Astrocyte (in vitro differentiated cells and primary cell): ENCODE measurements around the gene PSMG4. TPM values are rescaled to one million over a fixed set of nuclear protein-coding genes. Genes with fewer than 3 reads are reported as not detected.
A peak's percentile ranks its signal among the peaks of the same experiment; 100 is the strongest.

Experiments
- DNase-seq: peaks from one replicate; pipeline ENCODE4 v3.0.0-alpha.2; 2010; ENCODE audit warnings: low read depth
- FAIRE-seq: peaks from 2 replicates; lab custom pipeline; 2011; peaks lifted over from hg19 to GRCh38; lab: Jason Lieb, UNC
- H2AFZ ChIP-seq: 2 replicates; pipeline ENCODE4 v1.6.0; 2012; ENCODE audit warnings: low read depth, low read length, inconsistent platforms
- H3K27ac ChIP-seq: 2 replicates; pipeline ENCODE4 v1.5.1; 2011; ENCODE audit warnings: low read depth, low read length, inconsistent platforms
- H3K27me3 ChIP-seq: 2 replicates; pipeline ENCODE4 v1.6.0; 2011; ENCODE audit warnings: low read length, inconsistent platforms; ENCODE audit not compliant: insufficient read depth
- H3K36me3 ChIP-seq: 2 replicates; pipeline ENCODE4 v1.5.1; 2011; ENCODE audit warnings: low read length, inconsistent platforms; ENCODE audit not compliant: insufficient read depth
- H3K4me1 ChIP-seq: 2 replicates; pipeline ENCODE4 v1.5.1; 2011; ENCODE audit warnings: low read length, inconsistent platforms; ENCODE audit not compliant: insufficient read depth
- H3K4me2 ChIP-seq: 2 replicates; pipeline ENCODE4 v1.6.0; 2012; ENCODE audit warnings: low read length, inconsistent platforms
- H3K4me3 ChIP-seq: 2 replicates; pipeline ENCODE4 v1.5.1; 2011; ENCODE audit warnings: low read depth, mild to moderate bottlenecking, low read length, inconsistent platforms; ENCODE audit not compliant: insufficient read depth
- H3K79me2 ChIP-seq: 2 replicates; pipeline ENCODE4 v1.6.0; 2012; ENCODE audit warnings: mild to moderate bottlenecking, low read length, inconsistent platforms; ENCODE audit not compliant: insufficient read depth
- H3K9ac ChIP-seq: 2 replicates; pipeline ENCODE4 v1.6.0; 2012; ENCODE audit warnings: mild to moderate bottlenecking, low read length, inconsistent platforms
- H3K9me3 ChIP-seq: 2 replicates; pipeline ENCODE4 v1.5.1; 2012; ENCODE audit warnings: low read depth, mild to moderate bottlenecking, low read length, inconsistent platforms; ENCODE audit not compliant: insufficient read depth
- H4K20me1 ChIP-seq: 2 replicates; pipeline ENCODE4 v1.6.0; 2012; ENCODE audit warnings: low read length, inconsistent platforms; ENCODE audit not compliant: insufficient read depth
- H3K27ac Mint-ChIP-seq: one replicate; pipeline ENCODE4 v1.8.0; 2021; ENCODE audit warnings: mild to moderate bottlenecking, mixed read lengths; ENCODE audit not compliant: unreplicated experiment
- H3K27me3 Mint-ChIP-seq: one replicate; pipeline ENCODE4 v1.8.0; 2021; ENCODE audit warnings: low read depth, mixed read lengths; ENCODE audit not compliant: unreplicated experiment
- H3K36me3 Mint-ChIP-seq: one replicate; pipeline ENCODE4 v1.8.0; 2021; ENCODE audit warnings: low read depth, mixed read lengths; ENCODE audit not compliant: unreplicated experiment
- H3K4me1 Mint-ChIP-seq: one replicate; pipeline ENCODE4 v1.8.0; 2021; ENCODE audit warnings: low read depth, mixed read lengths; ENCODE audit not compliant: unreplicated experiment
- H3K4me3 Mint-ChIP-seq: one replicate; pipeline ENCODE4 v1.8.0; 2021; ENCODE audit warnings: mild to moderate bottlenecking, moderate library complexity, mixed read lengths; ENCODE audit not compliant: unreplicated experiment
- H3K9me3 Mint-ChIP-seq: one replicate; pipeline ENCODE4 v1.8.0; 2021; ENCODE audit warnings: mild to moderate bottlenecking, mixed read lengths; ENCODE audit not compliant: unreplicated experiment
- CTCF ChIP-seq: IDR thresholded peaks from 2 replicates; pipeline ENCODE4 v1.5.1; 2011; ENCODE audit warnings: low read depth, mild to moderate bottlenecking, inconsistent platforms, low read length, moderate library complexity; ENCODE audit not compliant: insufficient read depth
- EZH2 ChIP-seq: IDR thresholded peaks from 2 replicates; pipeline ENCODE4 v1.6.1; 2012; ENCODE audit warnings: mild to moderate bottlenecking, low read length, inconsistent platforms; ENCODE audit not compliant: insufficient read depth
- total RNA-seq: library from RNA; stranded (reverse); gene quantifications from 2 replicates; pipeline ENCODE4 v1.2.1, GENCODE V29; 2021

Gene PSMG4
- total RNA-seq, 1 donor from 2014 or later, result 23.4 TPM

GRCh38 chr6:3228046-3228671, 30.6 kb upstream of the PSMG4 start:
- TF ChIP-seq CTCF (no peak), EZH2 (peak; percentile 23)
- Mint-ChIP-seq H3K4me3 (peak overlapping the region; percentile 90), H3K36me3 (peaks cover 13% of the 10 kb centered on the region), H3K27ac (no peak overlapping the region), H3K9me3 (peaks cover 3% of the 10 kb centered on the region), H3K4me1 (peaks cover 27% of the 10 kb centered on the region), H3K27me3 (peaks cover 6% of the 10 kb centered on the region)
- Histone ChIP-seq H3K79me2 (peaks cover 10% of the 10 kb centered on the region), H3K9me3 (no peaks in the 10 kb centered on the region), H3K27me3 (peaks cover 64% of the 10 kb centered on the region), H3K36me3 (no peaks in the 10 kb centered on the region), H3K27ac (no peak overlapping the region), H3K9ac (peak overlapping the region; percentile 19), H4K20me1 (peaks cover 11% of the 10 kb centered on the region), H3K4me2 (peak overlapping the region; percentile 84), H3K4me3 (peak overlapping the region; percentile 33), H3K4me1 (peaks cover 35% of the 10 kb centered on the region), H2AFZ (peak overlapping the region; percentile 50)
- FAIRE-seq (no peak), DNase-seq (no peak)

- Mint-ChIP-seq H3K27ac (peak overlapping the region; percentile 94), H3K27me3 (peaks cover 8% of the 10 kb centered on the region), H3K9me3 (peaks cover 3% of the 10 kb centered on the region), H3K36me3 (peaks cover 10% of the 10 kb centered on the region), H3K4me1 (peaks cover 27% of the 10 kb centered on the region), H3K4me3 (peak overlapping the region; percentile 86)
- TF ChIP-seq CTCF (no peak), EZH2 (no peak)
- Histone ChIP-seq H3K9me3 (no peaks in the 10 kb centered on the region), H2AFZ (peak overlapping the region; percentile 51), H3K36me3 (no peaks in the 10 kb centered on the region), H3K4me2 (peak overlapping the region; percentile 82), H3K4me3 (peak overlapping the region; percentile 31), H3K27ac (no peak overlapping the region), H3K4me1 (peaks cover 35% of the 10 kb centered on the region), H3K9ac (no peak overlapping the region), H3K27me3 (peaks cover 70% of the 10 kb centered on the region), H3K79me2 (peaks cover 10% of the 10 kb centered on the region), H4K20me1 (peaks cover 11% of the 10 kb centered on the region)
- FAIRE-seq (no peak), DNase-seq (no peak)
Observed at GRCh38 chr6:3228771-3229565, 29.8 kb upstream of the PSMG4 start.
